Fibroblast of the aortic adventitia (primary cell): Measurements from ENCODE around the gene MPP4. TPM values are rescaled to one million over a fixed set of nuclear protein-coding genes. Genes with fewer than 3 reads are reported as not detected.
A peak's percentile ranks its signal among the peaks of the same experiment; 100 is the strongest.

Source experiments
- DNase-seq: peaks from one replicate; pipeline ENCODE4 v3.0.0-alpha.2; 2010; ENCODE audit warnings: low read depth
- H3K4me3 ChIP-seq: 2 replicates; pipeline ENCODE4 v1.5.1; 2011; ENCODE audit warnings: low read depth, mild to moderate bottlenecking, control low read depth, low read length, moderate library complexity
- total RNA-seq: library from RNA; depleted of rRNA; stranded (reverse); fragments of >200 nt; gene quantifications from 2 replicates; pipeline ENCODE4 v1.2.3, GENCODE V29; 2012; ENCODE audit warnings: low replicate concordance
- TF ChIP-seq, protein P1 (sequence below): IDR thresholded peaks from 2 replicates; pipeline ENCODE4 v1.5.1; 2011; ENCODE audit warnings: mild to moderate bottlenecking, low read length, control low read depth, inconsistent platforms; ENCODE audit not compliant: insufficient read depth

The MPP4 gene
- total RNA-seq, 1 donor = 4.0 TPM

DNA sequence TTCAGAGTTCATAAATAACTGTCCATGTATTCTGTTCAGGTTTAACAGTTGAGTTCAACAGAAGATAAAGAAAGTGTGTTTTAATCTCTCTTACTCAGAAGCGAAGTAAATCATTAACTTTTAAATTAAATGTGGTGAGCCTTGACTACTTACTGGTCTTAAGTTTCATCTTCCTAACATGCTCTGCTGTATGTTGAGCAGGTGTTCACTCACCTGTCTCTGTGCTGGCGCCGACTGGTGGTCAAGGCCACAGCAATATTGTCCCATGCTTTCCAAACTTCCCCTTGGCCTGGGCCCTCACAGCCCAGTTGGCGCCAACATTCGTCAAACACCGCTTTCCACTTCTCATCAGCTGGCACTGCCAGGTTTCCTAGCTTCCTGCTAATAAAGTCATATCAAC lies 17.0 kb upstream of the MPP4 start:
- H3K4me3 ChIP-seq = no peak overlapping the region
- TF ChIP-seq, protein P1, sequence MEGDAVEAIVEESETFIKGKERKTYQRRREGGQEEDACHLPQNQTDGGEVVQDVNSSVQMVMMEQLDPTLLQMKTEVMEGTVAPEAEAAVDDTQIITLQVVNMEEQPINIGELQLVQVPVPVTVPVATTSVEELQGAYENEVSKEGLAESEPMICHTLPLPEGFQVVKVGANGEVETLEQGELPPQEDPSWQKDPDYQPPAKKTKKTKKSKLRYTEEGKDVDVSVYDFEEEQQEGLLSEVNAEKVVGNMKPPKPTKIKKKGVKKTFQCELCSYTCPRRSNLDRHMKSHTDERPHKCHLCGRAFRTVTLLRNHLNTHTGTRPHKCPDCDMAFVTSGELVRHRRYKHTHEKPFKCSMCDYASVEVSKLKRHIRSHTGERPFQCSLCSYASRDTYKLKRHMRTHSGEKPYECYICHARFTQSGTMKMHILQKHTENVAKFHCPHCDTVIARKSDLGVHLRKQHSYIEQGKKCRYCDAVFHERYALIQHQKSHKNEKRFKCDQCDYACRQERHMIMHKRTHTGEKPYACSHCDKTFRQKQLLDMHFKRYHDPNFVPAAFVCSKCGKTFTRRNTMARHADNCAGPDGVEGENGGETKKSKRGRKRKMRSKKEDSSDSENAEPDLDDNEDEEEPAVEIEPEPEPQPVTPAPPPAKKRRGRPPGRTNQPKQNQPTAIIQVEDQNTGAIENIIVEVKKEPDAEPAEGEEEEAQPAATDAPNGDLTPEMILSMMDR = no peak
- no peak for DNase-seq

DNA sequence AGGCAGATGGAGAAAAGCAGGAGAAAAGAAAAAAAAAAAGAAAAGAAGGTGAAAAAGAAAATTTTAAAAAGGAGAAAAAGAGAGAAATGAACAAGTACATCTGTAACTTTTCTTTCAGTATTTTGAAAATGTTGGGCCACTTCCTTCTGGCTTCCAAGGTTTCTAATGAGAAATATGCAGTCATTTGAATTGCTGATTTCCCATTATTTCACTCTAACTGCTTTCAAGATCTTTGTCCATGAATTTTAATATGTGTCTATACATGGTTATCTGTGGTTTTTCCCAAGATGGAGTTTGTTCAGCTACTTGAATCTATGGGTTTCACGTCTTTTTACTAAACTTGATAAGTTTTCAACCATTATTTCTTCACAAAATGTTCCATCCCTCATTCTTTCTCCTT lies 14.3 kb upstream of the MPP4 start:
- TF ChIP-seq, protein P1 = no peak
- H3K4me3 ChIP-seq = no peak overlapping the region
- no peak for DNase-seq

DNA sequence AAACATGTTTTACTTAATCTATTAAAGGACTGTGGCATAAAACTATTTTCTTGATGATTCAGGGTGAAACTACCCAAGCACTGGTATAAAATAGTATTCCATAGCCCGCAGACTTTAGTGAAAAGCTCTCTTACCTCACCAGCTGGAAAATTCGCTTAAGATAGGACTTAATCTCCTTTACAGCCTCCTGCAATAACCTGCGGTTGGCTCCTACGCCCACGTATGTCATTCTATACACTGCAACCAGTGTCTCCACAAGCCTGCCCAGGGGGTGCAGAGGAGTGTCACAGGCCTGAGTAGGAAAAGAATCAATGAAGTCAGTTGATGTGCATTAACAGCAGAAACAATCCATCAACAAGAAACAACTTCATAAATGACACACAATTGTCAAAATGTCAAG lies 11.3 kb upstream of the MPP4 start:
- no peak for DNase-seq
- H3K4me3 ChIP-seq = no peak overlapping the region
- TF ChIP-seq, protein P1 = no peak

DNA sequence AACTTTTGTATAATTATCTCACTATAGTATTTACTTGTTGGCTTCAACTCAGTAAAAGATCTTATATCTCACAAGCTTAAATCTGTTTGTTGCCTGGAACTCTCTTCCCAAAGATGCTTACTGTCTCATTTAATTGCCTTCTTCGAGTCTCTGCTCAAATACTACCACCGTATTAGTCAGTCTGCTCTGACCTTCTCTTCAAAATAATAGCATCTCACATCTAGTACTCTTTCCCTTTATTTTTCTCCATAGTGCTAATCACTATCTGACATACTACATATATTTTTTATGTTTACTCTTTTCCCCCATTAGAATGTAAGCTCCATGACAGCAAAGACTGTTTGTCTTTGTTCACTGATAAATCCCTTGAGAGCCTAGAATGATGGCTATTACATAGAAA lies 10.6 kb upstream of the MPP4 start:
- TF ChIP-seq, protein P1 = no peak
- no peak for DNase-seq
- H3K4me3 ChIP-seq = no peak overlapping the region

DNA sequence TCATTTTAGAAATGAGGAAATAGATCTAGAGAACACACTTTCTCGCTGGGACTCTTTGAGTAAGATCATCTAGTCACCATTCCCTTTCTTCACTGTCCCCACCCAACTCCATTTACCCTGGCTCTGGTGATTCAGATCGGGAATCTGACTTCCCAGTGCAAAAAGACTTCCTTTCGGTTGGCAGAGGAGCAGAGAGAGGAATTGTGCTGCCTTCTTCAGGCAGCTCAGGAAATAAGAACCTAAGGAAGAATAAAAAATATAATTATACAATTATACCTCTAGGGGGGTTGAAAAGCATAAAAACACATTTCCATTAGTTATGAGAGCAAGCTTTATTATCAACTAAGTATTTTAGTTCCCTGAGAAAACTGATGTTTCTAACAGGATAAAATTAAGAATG lies 9.3 kb upstream of the MPP4 start:
- no peak overlapping the region for H3K4me3 ChIP-seq
- TF ChIP-seq, protein P1 = peak; percentile 57
- peak; percentile 81 for DNase-seq

DNA sequence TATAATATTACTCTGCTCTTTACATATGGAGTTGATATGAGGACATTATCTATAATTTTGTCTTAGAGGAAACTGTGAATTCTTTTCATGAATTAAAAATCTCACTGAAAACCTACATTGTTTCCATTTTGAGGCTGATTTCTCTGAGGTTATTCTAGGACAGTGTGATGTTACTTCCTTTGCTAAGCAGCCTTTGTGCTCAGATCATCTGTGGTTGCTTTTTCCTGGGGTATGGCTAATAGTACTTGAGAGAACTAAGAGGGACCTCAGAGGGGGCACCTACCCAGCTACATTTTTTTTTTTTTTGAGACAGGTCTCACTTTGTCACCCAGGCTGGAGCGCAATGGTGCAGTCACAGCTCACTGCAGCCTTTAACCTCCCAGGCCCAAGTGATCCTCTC lies 8.7 kb upstream of the MPP4 start:
- no peak for DNase-seq
- H3K4me3 ChIP-seq = no peak overlapping the region
- TF ChIP-seq, protein P1 = no peak

DNA sequence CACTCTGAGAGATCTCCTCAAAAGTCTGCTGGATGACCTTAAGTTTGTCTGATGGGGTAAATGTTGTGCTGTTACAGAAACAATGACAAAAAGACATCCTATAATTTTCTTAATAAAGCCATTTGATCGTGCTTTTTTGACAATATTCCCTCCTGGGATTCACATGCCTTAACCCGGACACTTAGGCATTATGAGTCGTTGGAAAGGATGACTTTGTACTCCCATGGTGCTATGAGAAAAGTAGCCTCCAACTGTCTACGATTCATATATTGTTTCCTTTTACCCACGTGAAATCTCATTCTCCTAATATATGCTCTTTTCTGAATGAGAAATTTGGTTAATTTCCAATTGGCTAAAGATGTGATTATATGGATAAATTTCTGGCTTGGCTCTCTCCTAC lies 6.1 kb upstream of the MPP4 start:
- TF ChIP-seq, protein P1 = no peak
- DNase-seq = no peak

More for the DNA sequence above, 6.1 kb upstream of the MPP4 start:
- H3K4me3 ChIP-seq = no peak overlapping the region
